HG03521 (cell line): Measurements from ENCODE around the gene FRMD4B.
"Not testable (repeated sequence)": the region's sequence is repeated elsewhere in the genome, so short reads cannot be mapped to it uniquely, and the experiment has no call there.

Source experiments
- ATAC-seq: cut with Tn5 transposase; IDR thresholded peaks from one replicate; pipeline ENCODE4 v1.9.1; 2021; ENCODE audit warnings: mild to moderate bottlenecking, moderate library complexity; ENCODE audit not compliant: unreplicated experiment

FRMD4B gene

DNA sequence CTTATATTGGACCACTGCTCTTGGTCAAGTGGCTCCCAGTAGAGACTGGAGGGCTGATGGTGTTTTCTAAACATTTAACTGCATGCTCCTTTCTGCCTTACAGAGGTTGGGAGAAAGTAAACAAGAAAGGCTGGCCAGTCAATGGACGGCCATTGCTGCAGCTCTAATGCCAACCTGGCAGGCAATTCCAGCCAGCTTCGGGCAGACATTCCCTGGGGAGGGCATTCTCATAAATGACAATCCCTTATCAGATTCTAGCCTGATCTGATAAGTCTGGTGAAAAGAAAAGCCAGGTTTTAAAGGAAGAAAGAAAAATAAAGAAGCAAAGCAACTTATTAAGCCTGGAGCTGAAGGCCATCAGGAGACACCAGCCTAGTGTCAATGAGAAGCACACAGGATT, 60.7 kb downstream of the FRMD4B start:
- ATAC-seq = no peak

- ATAC-seq = peak; percentile 28
These were observed 61.4 kb downstream of the FRMD4B start for GRCh38 chr3:69324362-69325025.

DNA sequence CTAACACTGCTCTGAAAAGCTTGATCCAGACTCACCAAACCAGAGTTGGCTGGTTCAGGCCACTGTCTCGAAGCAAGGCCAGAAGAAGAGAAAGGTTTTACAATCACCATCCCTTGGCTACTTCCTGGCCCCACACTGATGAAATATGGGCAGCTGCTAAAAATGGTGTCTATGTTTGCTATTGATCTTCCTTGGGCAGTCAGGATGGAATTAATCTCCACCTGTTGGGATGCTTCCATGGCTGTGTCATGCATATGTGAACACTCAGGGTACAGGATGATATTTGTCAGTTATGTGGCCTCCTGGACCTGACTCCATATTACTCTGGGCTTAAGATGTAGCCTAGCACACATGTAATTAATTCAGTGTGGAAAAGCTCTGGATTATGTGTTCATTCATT, 61.9 kb downstream of the FRMD4B start:
- no peak for ATAC-seq

DNA sequence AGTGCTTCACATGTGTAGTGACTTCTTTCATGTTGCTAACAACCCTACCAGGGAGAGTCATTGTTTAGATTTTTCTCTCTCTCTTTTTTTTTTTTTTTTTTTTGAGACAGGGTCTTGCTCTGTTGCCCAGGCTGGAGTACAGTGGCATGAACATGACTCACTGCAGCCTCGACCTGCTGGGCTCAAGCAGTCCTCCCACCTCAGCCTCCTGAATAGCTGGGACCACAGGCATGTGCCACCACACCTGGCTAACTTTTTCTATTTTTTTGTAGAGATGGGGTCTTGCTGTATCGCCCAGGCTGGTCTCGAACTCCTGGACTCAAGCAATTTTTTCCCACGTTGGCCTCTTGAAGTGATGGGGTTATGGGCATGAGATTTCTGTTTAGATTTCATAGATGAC, 63.4 kb downstream of the FRMD4B start:
- not testable (repeated sequence) for ATAC-seq

DNA sequence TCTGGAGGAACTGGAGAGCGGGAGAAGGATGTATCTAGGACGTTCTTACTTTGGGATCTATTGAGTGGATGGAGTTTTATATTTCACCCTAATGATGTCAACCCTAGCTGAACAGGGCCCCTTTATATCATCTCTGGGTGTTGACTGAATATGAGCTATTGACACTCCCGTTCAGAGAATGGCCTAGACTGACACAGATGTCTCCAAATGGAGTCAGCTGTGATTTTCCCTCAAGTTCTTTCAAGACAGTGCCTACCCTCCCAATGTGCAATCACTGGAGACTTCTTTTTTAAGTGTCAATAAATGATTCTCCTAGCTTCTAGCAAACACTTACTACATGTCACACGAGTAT, 63.8 kb downstream of the FRMD4B start:
- ATAC-seq = no peak

DNA sequence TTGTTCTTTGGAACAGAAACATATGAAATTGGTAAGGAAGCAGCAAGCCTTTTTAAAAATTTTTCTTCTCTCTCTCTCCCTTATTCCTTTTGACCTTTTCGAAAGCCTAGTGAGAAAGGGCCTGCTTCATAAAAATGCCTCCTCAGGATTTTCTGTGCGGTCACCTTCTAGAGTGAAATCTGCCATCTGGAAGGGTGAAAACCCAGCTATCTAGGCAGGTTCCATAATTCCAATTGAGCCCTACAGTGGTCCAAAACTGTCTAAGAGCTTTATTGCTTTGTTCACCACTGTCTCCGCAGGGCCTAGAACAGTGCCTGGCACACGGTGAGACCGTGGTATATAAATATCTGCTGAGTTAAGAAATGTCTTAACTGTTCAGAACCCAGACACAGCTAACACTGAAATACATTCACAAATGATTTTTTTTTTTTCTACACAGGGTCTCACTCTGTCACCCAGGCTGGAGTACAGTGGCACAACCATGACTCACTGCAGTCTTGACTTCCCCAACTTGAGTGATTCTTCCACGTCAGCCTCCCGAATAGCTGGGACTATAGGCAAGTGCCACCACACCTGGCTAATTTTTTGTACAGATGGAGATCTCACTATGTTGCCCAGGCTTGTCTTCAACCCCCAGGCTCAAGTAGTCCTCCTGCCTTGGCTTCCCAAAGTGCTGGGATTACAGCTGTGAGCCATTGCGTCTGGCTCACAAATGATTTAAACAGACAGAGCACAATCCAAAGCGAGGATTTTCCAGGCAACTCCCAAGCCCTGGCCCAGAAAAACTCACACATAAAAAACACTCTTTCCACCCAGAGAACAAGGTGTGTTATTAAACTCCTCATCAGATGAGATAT, 64.4 kb downstream of the FRMD4B start:
- no peak for ATAC-seq

GRCh38 chr3:69320871-69321271, 65.0 kb downstream of the FRMD4B start:
- peak; percentile 64 for ATAC-seq

- ATAC-seq = no peak
These were observed 66.2 kb downstream of the FRMD4B start for GRCh38 chr3:69319652-69320051.

DNA sequence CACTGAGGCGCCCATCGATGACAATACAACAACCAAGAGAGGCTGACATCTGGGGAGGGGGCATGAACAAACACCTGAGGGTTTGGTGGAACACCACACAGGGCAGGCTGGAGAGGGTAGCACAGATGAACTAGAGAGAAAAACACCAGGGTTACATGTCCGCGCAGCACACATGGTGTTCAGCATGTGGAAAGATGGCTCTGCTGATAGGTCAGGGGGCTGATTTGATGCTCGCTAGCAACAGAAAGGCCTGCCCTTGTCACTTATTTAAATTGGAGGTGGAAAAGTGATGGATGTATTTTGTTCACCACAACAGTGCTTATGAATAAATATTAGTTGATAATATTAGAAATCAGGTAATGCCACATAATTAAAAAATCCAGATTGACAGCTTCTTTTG, 67.5 kb downstream of the FRMD4B start:
- ATAC-seq = no peak

GRCh38 chr3:69313251-69313650, 72.6 kb downstream of the FRMD4B start:
- ATAC-seq = no peak

GRCh38 chr3:69309814-69310213, 76.1 kb downstream of the FRMD4B start:
- ATAC-seq = no peak

- ATAC-seq = peak; percentile 94
These were observed 79.4 kb downstream of the FRMD4B start for GRCh38 chr3:69306239-69307185.

- no peak for ATAC-seq
These were observed 80.9 kb downstream of the FRMD4B start for GRCh38 chr3:69305011-69305410.

DNA sequence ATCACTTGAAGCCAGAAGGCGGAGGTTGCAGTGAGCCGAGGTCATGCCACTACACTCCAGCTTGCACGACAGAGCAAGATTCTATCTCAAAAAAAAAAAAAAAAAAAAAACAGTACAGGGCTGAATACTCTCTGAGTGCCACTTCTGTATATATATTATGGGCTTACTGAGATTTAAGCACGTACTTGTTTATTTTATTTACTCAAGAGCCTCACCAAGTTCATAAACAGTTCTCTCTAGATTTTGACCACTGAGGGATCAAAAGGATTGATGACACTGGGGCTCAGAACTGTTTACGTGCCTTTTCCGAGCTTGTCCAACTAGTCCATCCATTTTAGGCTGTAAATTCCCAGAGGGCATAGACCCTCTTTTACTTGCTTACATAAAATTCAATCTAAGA, 81.5 kb downstream of the FRMD4B start:
- no peak for ATAC-seq

- ATAC-seq = no peak
These were observed 85.6 kb downstream of the FRMD4B start for GRCh38 chr3:69300296-69300695.

DNA sequence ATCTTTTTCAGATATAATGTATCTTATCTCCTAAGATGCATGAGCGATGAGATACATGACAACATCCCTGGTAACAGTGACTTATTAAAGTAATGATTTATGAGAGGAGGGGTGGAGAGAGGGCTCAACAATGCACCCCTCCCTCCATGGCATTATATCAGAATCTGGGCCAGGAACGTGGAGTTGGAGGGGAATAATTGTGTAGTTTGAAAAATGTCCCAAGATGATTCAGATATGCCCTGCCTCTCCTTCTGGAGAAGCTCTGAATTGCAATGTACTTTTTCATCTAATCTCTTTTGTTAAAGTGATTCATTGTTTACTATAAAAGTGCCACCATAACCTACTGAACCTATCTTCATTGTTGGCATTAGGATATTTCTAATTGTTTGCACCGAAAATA, 86.5 kb downstream of the FRMD4B start:
- no peak for ATAC-seq

DNA sequence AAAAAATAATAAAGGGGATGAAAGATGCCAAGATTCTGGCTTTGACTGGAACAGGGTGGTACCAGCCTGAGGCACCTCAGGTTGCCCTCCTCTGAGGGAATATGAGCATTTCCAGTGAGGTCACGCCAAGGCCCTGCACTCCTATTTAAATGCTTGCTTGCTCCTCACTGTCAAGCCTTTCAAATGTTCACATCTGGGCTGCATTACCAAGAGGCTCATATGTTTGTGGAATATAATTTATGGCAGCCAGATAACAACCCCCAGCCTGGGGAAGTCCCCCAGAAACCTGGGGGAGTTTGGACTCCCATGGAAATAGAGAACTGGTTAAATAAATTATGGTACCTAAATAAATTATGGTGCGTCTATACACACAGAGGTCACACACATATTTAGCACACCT, 88.4 kb downstream of the FRMD4B start:
- no peak for ATAC-seq

GRCh38 chr3:69296995-69297394, 88.9 kb downstream of the FRMD4B start:
- no peak for ATAC-seq

DNA sequence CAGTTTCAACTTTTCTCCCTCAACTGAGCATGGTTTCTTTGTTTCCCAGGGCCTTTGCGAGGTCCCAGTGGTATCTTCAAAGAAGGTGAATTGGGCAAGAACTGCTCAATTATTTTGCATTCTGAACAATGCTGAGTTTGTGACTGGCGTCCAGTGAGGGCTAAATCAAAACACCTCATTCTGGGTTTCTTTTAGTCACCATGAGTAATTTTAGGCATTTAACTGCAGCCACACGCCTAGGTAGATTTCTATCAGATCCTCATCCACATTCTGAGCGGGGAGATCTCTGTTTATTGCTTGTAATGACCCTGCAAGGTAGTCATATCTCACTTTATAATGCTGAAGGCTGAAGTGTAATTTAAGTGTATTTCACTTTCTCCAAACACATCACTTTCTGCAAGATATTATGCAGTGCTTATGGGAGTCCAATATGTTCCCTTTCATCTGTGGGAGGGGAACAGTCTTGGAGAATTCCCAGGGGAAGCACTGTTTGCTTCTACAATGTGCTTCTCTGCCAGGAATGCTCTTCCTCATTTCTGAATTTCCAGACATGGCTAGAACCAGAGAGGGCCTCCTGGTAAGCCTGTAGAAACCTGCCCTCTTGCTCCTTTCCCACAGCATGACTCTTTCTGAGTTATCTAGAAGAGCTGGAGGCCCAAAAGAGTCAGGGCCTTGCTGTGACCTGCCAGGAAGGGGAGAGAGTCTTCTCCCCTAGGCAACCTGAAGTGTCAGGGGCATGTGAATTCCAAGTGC, 91.7 kb downstream of the FRMD4B start:
- no peak for ATAC-seq

DNA sequence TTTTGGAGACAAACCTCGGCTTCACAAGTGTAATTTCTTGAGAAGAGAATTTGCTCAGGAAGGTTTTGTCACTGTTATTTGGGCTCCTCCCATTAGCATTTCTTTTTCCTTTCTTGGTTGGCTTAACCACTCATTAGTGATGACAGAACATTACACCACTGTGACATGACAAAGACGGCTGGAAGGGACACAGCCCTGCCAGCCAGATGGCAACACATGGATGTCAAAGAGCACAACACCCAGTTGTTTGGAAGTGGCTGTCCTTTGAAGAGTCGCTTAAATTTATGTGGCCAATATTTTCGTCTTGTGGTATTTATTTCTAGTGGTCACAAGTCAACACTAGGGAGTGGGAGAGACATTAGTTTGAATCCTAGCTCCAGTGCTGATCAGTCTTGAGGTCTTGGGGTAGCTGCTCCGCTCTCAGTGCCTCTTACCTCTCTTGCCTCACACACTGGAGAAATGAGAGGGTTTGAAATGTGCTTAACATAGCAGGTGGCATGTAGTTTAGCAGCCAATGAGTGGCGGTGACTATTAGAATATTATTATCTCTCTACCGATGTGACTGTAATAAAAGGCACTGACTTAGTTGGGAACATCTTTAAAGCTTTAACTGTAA, 92.8 kb downstream of the FRMD4B start:
- ATAC-seq = no peak
